Gastroesophageal sphincter (tissue), 4 donors: ENCODE measurements around the gene ROCK2. TPM values are rescaled to one million over a fixed set of nuclear protein-coding genes. Genes with fewer than 3 reads are reported as not detected.

ENCODE experiments used
- ATAC-seq: fragments of 150-250 bp; one replicate; pipeline ENCODE4 v1.9.1; 2016; ENCODE audit warnings: mild to moderate bottlenecking, moderate library complexity
- H3K27ac ChIP-seq, 4 donors: fragments of 200-600 bp; sonication (generic) in 3 of 4; 1 replicate in 3 of 4; 2 replicates in 1 of 4; pipeline ENCODE4 v1.5.1; 2016 to 2019
- H3K27me3 ChIP-seq: fragments of 200-600 bp; sonication (generic); one replicate; pipeline ENCODE4 v1.5.1; 2019
- H3K36me3 ChIP-seq, 2 donors: fragments of 200-600 bp; sonication (generic); one replicate each; pipeline ENCODE4 v1.5.1; 2019; ENCODE audit warnings: control low read depth in 1 of 2
- H3K4me1 ChIP-seq, 3 donors: fragments of 200-600 bp; sonication (generic); 1 replicate in 2 of 3; 2 replicates in 1 of 3; pipeline ENCODE4 v1.5.1; 2016 to 2019; ENCODE audit warnings: control low read depth in 2 of 3
- H3K4me3 ChIP-seq, 2 donors: fragments of 200-600 bp; sonication (generic); one replicate each; pipeline ENCODE4 v1.5.1; 2019; ENCODE audit warnings: mild to moderate bottlenecking in 1 of 2, moderate library complexity in 1 of 2
- H3K9me3 ChIP-seq, 3 donors: fragments of 200-600 bp; sonication (generic); one replicate each; pipeline ENCODE4 v1.5.1; 2017 to 2019; ENCODE audit warnings: control low read depth in 2 of 3
- EP300 ChIP-seq: sonication (generic); formaldehyde crosslinking; IDR thresholded peaks from one replicate; pipeline ENCODE4 v1.6.1; 2017; ENCODE audit warnings: antibody characterized with exemption, mild to moderate bottlenecking
- POLR2A ChIP-seq, 2 donors: fragments of 450-650 bp; IDR thresholded peaks; one replicate each; pipeline ENCODE4 v1.6.1; 2017; ENCODE audit warnings: antibody characterized with exemption in 2 of 2, mild to moderate bottlenecking in 2 of 2, moderate library complexity in 1 of 2
- POLR2AphosphoS5 ChIP-seq: sonication (generic); formaldehyde crosslinking; IDR thresholded peaks from one replicate; pipeline ENCODE4 v1.6.1; 2017; ENCODE audit warnings: antibody characterized with exemption
- WGBS, 2 donors: methylation state at CpG; one replicate each; pipeline ENCODE4 v1.1.5; 2018; ENCODE audit warnings: low coverage in 1 of 2; 5-methylcytosine and 5-hydroxymethylcytosine counted together
- total RNA-seq, 4 donors: library from RNA; depleted of rRNA; stranded (reverse); fragments of >200 nt; gene quantifications; one replicate each; pipeline ENCODE4 v1.1.0, GENCODE V29; 2016
- TF ChIP-seq, protein P1 (sequence below), 4 experiments: fragments of 200-600 bp in 2 of 4; fragments of 450-650 bp in 2 of 4; sonication (generic) in 1 of 4; IDR thresholded peaks; one replicate each; pipeline ENCODE4 v1.5.1; 2017 to 2019; ENCODE audit warnings: antibody characterized with exemption in 4 of 4, mild to moderate bottlenecking in 2 of 4, moderate library complexity in 2 of 4

ROCK2 gene
- total RNA-seq, 4 donors from 2014 or later: 102 to 130 (median 113) TPM

DNA sequence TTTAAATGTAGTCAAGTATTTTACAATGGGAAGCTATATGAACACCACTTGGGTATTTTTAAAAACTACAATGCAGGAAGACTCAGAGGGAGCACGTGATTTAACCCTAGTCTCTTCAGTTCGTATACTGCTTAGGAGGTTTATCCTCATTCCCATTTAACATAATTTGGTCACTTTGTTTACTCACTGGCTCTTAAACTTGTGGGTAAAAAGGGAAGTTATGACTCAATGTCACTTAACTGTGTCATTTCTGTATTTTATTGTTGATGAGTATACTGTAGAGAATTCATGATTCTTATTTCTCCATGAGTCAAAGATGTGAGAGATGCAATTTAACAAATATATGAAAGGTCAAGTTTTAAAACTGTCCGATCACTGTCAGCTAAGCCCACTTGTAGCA, 141.0 kb downstream of the ROCK2 start:
- Histone ChIP-seq H3K4me1 (no peaks in the 10 kb centered on the region), H3K36me3 (peaks cover 0 to 76% of the 10 kb centered on the region in 2 donors), H3K9me3 (no peaks in the 10 kb centered on the region), H3K27me3 (no peaks in the 10 kb centered on the region), H3K4me3 (no peak overlapping the region), H3K27ac (no peak overlapping the region)
- no peak for ATAC-seq
- WGBS, 2 donors: 58 to 64% methylated on average over 3 of the region's 3 CpGs
- TF ChIP-seq, protein P1, sequence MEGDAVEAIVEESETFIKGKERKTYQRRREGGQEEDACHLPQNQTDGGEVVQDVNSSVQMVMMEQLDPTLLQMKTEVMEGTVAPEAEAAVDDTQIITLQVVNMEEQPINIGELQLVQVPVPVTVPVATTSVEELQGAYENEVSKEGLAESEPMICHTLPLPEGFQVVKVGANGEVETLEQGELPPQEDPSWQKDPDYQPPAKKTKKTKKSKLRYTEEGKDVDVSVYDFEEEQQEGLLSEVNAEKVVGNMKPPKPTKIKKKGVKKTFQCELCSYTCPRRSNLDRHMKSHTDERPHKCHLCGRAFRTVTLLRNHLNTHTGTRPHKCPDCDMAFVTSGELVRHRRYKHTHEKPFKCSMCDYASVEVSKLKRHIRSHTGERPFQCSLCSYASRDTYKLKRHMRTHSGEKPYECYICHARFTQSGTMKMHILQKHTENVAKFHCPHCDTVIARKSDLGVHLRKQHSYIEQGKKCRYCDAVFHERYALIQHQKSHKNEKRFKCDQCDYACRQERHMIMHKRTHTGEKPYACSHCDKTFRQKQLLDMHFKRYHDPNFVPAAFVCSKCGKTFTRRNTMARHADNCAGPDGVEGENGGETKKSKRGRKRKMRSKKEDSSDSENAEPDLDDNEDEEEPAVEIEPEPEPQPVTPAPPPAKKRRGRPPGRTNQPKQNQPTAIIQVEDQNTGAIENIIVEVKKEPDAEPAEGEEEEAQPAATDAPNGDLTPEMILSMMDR (IDR thresholded peaks at IDR 0.05): no peak
- no peak for TF ChIP-seq POLR2A (IDR thresholded peaks at IDR 0.05)
- no peak for TF ChIP-seq POLR2AphosphoS5
- TF ChIP-seq EP300: no peak

GRCh38 chr2:11201969-11202368, 142.5 kb downstream of the ROCK2 start:
- no peaks in the 10 kb centered on the region for H3K9me3 ChIP-seq
- H3K4me3 ChIP-seq: no peak overlapping the region
- H3K27ac ChIP-seq: no peak overlapping the region
- ATAC-seq: no peak
- no peak for TF ChIP-seq POLR2AphosphoS5
- no peak for TF ChIP-seq EP300
- TF ChIP-seq, protein P1 (IDR thresholded peaks at IDR 0.05): no peak
- no peak for TF ChIP-seq POLR2A (IDR thresholded peaks at IDR 0.05)
- peaks cover 0 to 81% of the 10 kb centered on the region in 2 donors for H3K36me3 ChIP-seq
- H3K27me3 ChIP-seq: no peaks in the 10 kb centered on the region
- WGBS, 2 donors: 77 to 85% methylated on average over 5 of the region's 5 CpGs
- H3K4me1 ChIP-seq: no peaks in the 10 kb centered on the region

DNA sequence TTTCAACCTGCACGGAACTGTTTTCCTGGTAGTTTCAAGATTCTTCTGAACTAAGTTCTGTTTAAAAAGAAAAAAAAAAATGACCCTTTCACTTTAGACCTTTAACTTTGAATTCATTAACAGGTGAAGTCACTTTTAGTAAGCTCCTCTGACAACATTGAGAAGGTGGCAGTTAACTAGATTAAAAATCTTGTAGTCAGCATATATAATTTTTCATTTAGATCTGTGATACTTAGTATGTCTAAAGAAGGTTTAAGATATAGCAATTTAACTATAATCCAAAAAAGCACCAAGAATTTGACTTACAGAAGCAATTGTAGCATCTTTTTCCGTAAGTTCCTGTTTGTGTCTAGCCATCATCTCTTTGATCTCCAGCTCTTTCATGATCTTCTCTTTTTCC, 143.8 kb downstream of the ROCK2 start:
- ATAC-seq: no peak
- Histone ChIP-seq H3K27me3 (no peaks in the 10 kb centered on the region), H3K9me3 (no peaks in the 10 kb centered on the region), H3K4me1 (no peaks in the 10 kb centered on the region), H3K27ac (no peak overlapping the region), H3K36me3 (peaks cover 0 to 81% of the 10 kb centered on the region in 2 donors), H3K4me3 (no peak overlapping the region)
- TF ChIP-seq EP300: no peak
- TF ChIP-seq, protein P1 (IDR thresholded peaks at IDR 0.05): no peak
- no peak for TF ChIP-seq POLR2AphosphoS5
- TF ChIP-seq POLR2A (IDR thresholded peaks at IDR 0.05): no peak
- WGBS, 2 donors: 87 to 93% methylated on average over 2 of the region's 2 CpGs

- TF ChIP-seq POLR2AphosphoS5: no peak
- TF ChIP-seq EP300: no peak
- no peaks in the 10 kb centered on the region for H3K4me1 ChIP-seq
- H3K4me3 ChIP-seq: no peak overlapping the region
- H3K27me3 ChIP-seq: no peaks in the 10 kb centered on the region
- H3K36me3 ChIP-seq: peaks cover 7 to 100% of the 10 kb centered on the region in 2 donors
- no peak overlapping the region for H3K27ac ChIP-seq
- no peak for ATAC-seq
- no peaks in the 10 kb centered on the region for H3K9me3 ChIP-seq
- 88 to 97% methylated on average over 3 of the region's 3 CpGs for WGBS, 2 donors
Measured at GRCh38 chr2:11196246-11196645, 148.2 kb downstream of the ROCK2 start.

GRCh38 chr2:11187731-11188130, 156.7 kb downstream of the ROCK2 start:
- no peaks in the 10 kb centered on the region for H3K9me3 ChIP-seq
- no peaks in the 10 kb centered on the region for H3K4me1 ChIP-seq
- H3K36me3 ChIP-seq: peaks cover 2 to 82% of the 10 kb centered on the region in 2 donors
- no peak overlapping the region for H3K27ac ChIP-seq
- WGBS, 2 donors: 73 to 95% methylated on average over 2 of the region's 2 CpGs
- ATAC-seq: no peak
- TF ChIP-seq POLR2A (IDR thresholded peaks at IDR 0.05) (no peak), EP300 (no peak), POLR2AphosphoS5 (no peak)
- TF ChIP-seq, protein P1 (IDR thresholded peaks at IDR 0.05): no peak
- no peaks in the 10 kb centered on the region for H3K27me3 ChIP-seq
- no peak overlapping the region for H3K4me3 ChIP-seq
